MCF 10A (cell line): ENCODE results near the gene MAD2L2. TPM values are rescaled to one million over a fixed set of nuclear protein-coding genes. Genes with fewer than 3 reads are reported as not detected.

Experiments used
- BruUV-seq: library from RNA; stranded (reverse); fragments of 400-500 nt; replicated peaks from 2 replicates; lab custom pipeline; 2021; lab: Mats Ljungman, UMichigan
- CTCF ChIA-PET: fragments of 300-600 bp; sonication (Branson Sonifier 250); formaldehyde crosslinking; extraction: SDS; loops from one replicate; lab custom pipeline; 2021; ENCODE audit warnings: antibody characterized with exemption, inconsistent platforms; lab: Yijun Ruan, JAX
- POLR2A ChIA-PET: fragments of 300-600, 350-650 bp; sonication (Branson Sonifier 250); formaldehyde crosslinking; extraction: SDS; loops from one replicate; lab custom pipeline; 2020; ENCODE audit warnings: antibody characterized with exemption, inconsistent platforms; lab: Yijun Ruan, JAX
- DNase-seq: peaks from one replicate; pipeline ENCODE4 v3.0.0-alpha.2; 2018; ENCODE audit not compliant: unreplicated experiment
- H3K27ac Mint-ChIP-seq: one replicate; pipeline ENCODE4 v1.8.0; 2022; ENCODE audit warnings: mild to moderate bottlenecking, low read depth, mixed read lengths; ENCODE audit not compliant: unreplicated experiment
- H3K27me3 Mint-ChIP-seq: one replicate; pipeline ENCODE4 v1.8.0; 2022; ENCODE audit warnings: mixed read lengths; ENCODE audit not compliant: insufficient read depth, unreplicated experiment
- H3K36me3 Mint-ChIP-seq: one replicate; pipeline ENCODE4 v1.8.0; 2022; ENCODE audit warnings: mild to moderate bottlenecking, moderate library complexity, mixed read lengths; ENCODE audit not compliant: insufficient read depth, unreplicated experiment
- H3K4me1 Mint-ChIP-seq: one replicate; pipeline ENCODE4 v1.8.0; 2022; ENCODE audit warnings: mixed read lengths; ENCODE audit not compliant: insufficient read depth, unreplicated experiment
- H3K4me3 Mint-ChIP-seq: one replicate; pipeline ENCODE4 v1.8.0; 2022; ENCODE audit warnings: mild to moderate bottlenecking, moderate library complexity, mixed read lengths; ENCODE audit not compliant: unreplicated experiment
- H3K9me3 Mint-ChIP-seq: one replicate; pipeline ENCODE4 v1.8.0; 2022; ENCODE audit warnings: mixed read lengths; ENCODE audit not compliant: unreplicated experiment
- intact Hi-C: fragments of 100-400 bp; cut with micrococcal nuclease; formaldehyde crosslinking; loops from 2 replicates; pipeline ENCODE4 v1.14.1; 2022
- total RNA-seq: library from RNA; stranded (reverse); gene quantifications from 2 replicates; pipeline ENCODE4 v1.2.3, GENCODE V29; 2022
- TF ChIP-seq, protein P1 (sequence below): fragments of 200-600 bp; IDR thresholded peaks from one replicate; pipeline ENCODE4 v1.8.0; 2022; ENCODE audit warnings: antibody characterized with exemption, mild to moderate bottlenecking; ENCODE audit not compliant: unreplicated experiment

Gene MAD2L2
- total RNA-seq, 1 experiment from 2014 or later, result 46.3 TPM

DNA sequence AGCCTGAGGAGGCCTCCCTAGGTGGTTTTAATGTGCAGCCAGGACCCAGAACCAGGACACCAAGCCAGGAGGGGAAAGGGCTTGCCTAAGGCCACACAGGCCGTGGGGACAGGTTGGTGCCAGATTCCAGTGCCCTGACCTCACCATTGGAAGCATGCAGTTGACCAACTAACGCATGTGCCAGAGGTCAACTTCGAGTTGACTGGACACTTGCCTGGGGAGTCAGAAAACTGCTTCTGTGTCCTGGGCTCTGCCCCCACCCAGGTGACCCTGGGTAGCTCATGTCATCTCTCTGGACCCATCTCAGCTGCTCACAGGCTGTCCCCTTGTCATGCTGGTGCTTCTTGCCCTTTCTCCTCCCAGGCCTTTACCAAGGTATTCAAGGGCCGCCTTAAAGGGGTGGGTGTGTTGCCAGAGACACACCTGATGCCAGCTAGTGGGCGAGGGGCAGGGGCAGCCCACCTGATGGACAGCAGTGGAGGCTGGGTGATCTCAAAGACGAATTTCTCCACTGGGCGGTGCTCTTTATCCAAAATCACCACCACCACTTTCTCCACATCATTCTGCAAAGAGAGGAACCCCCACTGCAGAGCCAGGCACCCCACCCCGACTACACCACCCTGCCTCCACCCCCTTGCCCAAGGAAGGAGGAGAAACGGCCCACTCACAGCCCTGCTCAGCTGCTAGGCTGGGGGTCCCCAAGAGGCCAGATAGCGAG, 4.4 kb downstream of the MAD2L2 start:
- Mint-ChIP-seq H3K4me3 (no peak overlapping the region), H3K36me3 (peaks cover 12% of the 10 kb centered on the region), H3K27me3 (no peaks in the 10 kb centered on the region), H3K27ac (no peak overlapping the region), H3K9me3 (no peaks in the 10 kb centered on the region), H3K4me1 (peaks cover 2% of the 10 kb centered on the region)
- DNase-seq, result no peak
- TF ChIP-seq, protein P1, sequence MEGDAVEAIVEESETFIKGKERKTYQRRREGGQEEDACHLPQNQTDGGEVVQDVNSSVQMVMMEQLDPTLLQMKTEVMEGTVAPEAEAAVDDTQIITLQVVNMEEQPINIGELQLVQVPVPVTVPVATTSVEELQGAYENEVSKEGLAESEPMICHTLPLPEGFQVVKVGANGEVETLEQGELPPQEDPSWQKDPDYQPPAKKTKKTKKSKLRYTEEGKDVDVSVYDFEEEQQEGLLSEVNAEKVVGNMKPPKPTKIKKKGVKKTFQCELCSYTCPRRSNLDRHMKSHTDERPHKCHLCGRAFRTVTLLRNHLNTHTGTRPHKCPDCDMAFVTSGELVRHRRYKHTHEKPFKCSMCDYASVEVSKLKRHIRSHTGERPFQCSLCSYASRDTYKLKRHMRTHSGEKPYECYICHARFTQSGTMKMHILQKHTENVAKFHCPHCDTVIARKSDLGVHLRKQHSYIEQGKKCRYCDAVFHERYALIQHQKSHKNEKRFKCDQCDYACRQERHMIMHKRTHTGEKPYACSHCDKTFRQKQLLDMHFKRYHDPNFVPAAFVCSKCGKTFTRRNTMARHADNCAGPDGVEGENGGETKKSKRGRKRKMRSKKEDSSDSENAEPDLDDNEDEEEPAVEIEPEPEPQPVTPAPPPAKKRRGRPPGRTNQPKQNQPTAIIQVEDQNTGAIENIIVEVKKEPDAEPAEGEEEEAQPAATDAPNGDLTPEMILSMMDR, result no peak
- POLR2A ChIA-PET, result no interaction called here
- no TSS peak for BruUV-seq
- CTCF ChIA-PET, result interaction anchor here (0.7 to 2.1 kb wide), 4 partner anchors 13 to 160 kb away, joined by 3 to 6 read pairs (median 3); partner anchors contain the start of gene FBXO6
- intact Hi-C loops, result no loop called here

DNA sequence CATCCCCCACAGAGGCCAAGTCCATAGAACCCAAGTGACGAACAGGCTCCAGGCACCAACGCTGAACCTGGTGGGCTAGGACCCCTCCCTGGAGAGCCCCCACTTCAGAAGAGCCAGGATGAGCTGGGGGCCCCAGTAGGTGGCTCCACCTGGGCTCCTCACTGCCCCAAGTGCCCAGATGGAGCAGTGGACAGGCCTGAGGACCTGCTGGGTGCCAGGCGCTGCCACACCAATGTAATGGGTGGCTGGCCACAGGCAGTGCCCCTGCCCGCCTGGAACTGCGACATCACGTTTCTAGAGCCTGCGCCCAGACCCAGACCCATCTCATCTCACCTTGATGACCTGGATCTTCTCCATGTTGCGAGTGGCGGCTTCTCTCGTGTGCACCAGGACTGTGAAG, 5.6 kb downstream of the MAD2L2 start:
- TF ChIP-seq, protein P1, result no peak
- Mint-ChIP-seq H3K4me1 (no peaks in the 10 kb centered on the region), H3K4me3 (no peak overlapping the region), H3K36me3 (peaks cover 12% of the 10 kb centered on the region), H3K27me3 (no peaks in the 10 kb centered on the region), H3K9me3 (no peaks in the 10 kb centered on the region), H3K27ac (no peak overlapping the region)
- intact Hi-C loops, result no loop called here
- ChIA-PET CTCF (interaction anchor here (0.8 to 2.1 kb wide), 2 partner anchors 11 to 33 kb away, joined by 4 to 6 read pairs; partner anchors contain the start of gene FBXO6), POLR2A (no interaction called here)
- no peak for DNase-seq
- no TSS peak for BruUV-seq

DNA sequence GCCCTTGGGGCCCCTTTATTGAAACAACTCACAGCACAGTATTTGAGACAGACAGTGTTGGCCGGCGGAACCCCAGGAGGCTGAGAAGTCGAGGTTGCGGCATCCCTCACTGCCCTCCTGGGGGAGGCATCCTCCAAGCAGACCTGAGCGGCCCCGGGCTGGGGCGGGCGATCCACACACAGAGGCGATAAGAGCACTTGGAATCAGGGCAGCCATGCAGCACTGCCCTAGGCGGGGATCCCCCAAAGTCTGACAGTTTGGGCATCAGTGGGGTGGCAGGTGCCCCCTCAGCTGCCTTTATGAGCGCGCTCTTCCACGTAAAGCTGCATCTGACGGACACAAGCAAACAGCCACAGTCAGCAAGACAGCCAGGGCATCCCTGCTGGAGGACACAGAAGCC, 6.5 kb downstream of the MAD2L2 start:
- intact Hi-C loops, result no loop called here
- ChIA-PET CTCF (interaction anchor here (2.1 kb wide), 1 partner anchor 11 kb away, joined by 6 read pairs; the partner anchor contains the start of gene FBXO6), POLR2A (no interaction called here)
- Mint-ChIP-seq H3K9me3 (no peaks in the 10 kb centered on the region), H3K4me3 (no peak overlapping the region), H3K27me3 (no peaks in the 10 kb centered on the region), H3K4me1 (no peaks in the 10 kb centered on the region), H3K27ac (no peak overlapping the region), H3K36me3 (peaks cover 12% of the 10 kb centered on the region)
- TF ChIP-seq, protein P1, result no peak
- DNase-seq, result no peak
- no TSS peak for BruUV-seq

DNA sequence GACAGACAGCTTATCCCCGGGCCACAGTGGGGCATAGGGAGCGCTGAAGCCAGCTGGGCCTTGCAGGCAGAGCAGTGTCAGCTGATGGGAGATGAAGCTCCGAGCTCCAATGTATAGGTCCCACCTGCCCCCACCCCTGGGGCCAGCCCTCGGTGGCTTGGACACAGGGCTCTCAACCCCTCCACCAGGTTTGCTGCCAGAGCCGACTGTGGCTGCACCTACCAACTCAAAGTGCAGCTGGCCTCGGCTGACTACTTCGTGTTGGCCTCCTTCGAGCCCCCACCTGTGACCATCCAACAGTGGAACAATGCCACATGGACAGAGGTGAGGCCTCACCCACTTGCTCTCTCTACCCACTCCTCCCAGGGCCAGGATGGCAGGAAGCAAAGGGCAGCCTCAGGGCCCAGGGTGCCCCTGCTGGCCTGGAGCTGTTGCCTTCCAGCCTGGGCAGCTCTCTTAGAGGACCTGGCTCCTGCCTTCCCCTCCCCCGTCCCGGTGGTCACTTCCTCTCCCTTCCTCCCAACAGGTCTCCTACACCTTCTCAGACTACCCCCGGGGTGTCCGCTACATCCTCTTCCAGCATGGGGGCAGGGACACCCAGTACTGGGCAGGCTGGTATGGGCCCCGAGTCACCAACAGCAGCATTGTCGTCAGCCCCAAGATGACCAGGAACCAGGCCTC, 7.7 kb downstream of the MAD2L2 start:
- Mint-ChIP-seq H3K4me1 (no peaks in the 10 kb centered on the region), H3K4me3 (no peak overlapping the region), H3K27me3 (no peaks in the 10 kb centered on the region), H3K27ac (no peak overlapping the region), H3K36me3 (peaks cover 12% of the 10 kb centered on the region), H3K9me3 (no peaks in the 10 kb centered on the region)
- POLR2A ChIA-PET, result interaction anchor here (0.6 to 0.8 kb wide), 3 partner anchors 10 to 118 kb away, joined by 3 read pairs; partner anchors contain the start of gene FBXO6
- CTCF ChIA-PET, result interaction anchor here (0.6 to 1.0 kb wide), 4 partner anchors 9 to 761 kb away, joined by 3 to 6 read pairs (median 3); partner anchors contain the start of gene FBXO6
- intact Hi-C loops, result no loop called here
- TF ChIP-seq, protein P1, result no peak
- BruUV-seq, result no TSS peak
- DNase-seq, result no peak
